Measurements from ENCODE around the gene CEP164.
A peak's percentile ranks its signal among the peaks of the same experiment; 100 is the strongest.

Gene CEP164

DNA sequence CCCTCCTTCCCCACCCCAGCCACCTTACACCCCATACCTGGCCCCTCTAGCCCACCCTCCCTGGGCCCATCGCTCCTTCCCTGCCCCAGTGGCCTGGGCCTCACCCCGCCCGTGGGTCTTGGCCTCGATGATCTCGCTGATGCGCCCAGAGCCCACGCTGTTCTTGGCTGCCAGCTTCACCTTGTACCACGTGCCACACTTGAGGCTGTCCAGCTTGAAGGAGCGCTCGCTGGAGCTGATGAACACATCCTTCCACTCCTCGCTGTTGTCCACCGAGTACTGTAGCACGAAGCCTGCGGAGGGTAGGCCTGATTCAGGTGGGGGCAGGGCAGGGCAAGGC, 110.1 kb downstream of the CEP164 start:
- DNase-seq (ENCODE audit: low spot score) = no peak
- no CpG with 5 or more reads among the region's 14 CpGs for WGBS, 2 donors (ENCODE audit: extremely low coverage in 2 of 2, insufficient read length in 2 of 2, insufficient replicate concordance in 1 of 2)
- Histone ChIP-seq H3K4ac (ENCODE audit: low read length) (no peak overlapping the region), H3K9me3 (replicated peaks in 1 of 2; ENCODE audit: control insufficient read depth in 2 of 2, insufficient read depth in 1 of 2, low read depth in 1 of 2, low read length in 2 of 2) (peaks cover 0 to 2% of the 10 kb centered on the region in 2 donors), H3K4me3 (ENCODE audit: low read length in 2 of 2) (peak overlapping the region in 1 of 2 donors; percentile 5), H3K14ac (ENCODE audit: low read length) (peak overlapping the region; percentile 50), H4K91ac (ENCODE audit: low read depth, low read length, poor library complexity) (no peak overlapping the region), H2BK12ac (ENCODE audit: low read length) (no peak overlapping the region), H3K4me2 (ENCODE audit: insufficient read depth, low read length, poor library complexity, severe bottlenecking) (no peak overlapping the region), H3K18ac (ENCODE audit: low read length) (peak overlapping the region; percentile 51), H3K4me1 (ENCODE audit: control insufficient read depth in 2 of 2, insufficient read depth in 1 of 2, low read depth in 1 of 2, low read length in 2 of 2) (peaks cover 0 to 6% of the 10 kb centered on the region in 2 donors), H2BK5ac (ENCODE audit: low read length) (peak overlapping the region; percentile 19), H2AK5ac (ENCODE audit: low read depth, low read length) (peak overlapping the region; percentile 35), H2BK120ac (ENCODE audit: low read depth, low read length) (no peak overlapping the region), H3K9ac (ENCODE audit: low read depth, low read length, poor library complexity) (peak overlapping the region; percentile 24), H2AFZ (ENCODE audit: low read length) (no peak overlapping the region), H3K27ac (replicated peaks; ENCODE audit: low read length) (no peak overlapping the region), H2BK15ac (ENCODE audit: low read length) (peak overlapping the region; percentile 40), H3K23ac (ENCODE audit: low read depth, low read length, poor library complexity) (peak overlapping the region; percentile 8), H4K8ac (ENCODE audit: low read depth, low read length) (no peak overlapping the region), H3K36me3 (replicated peaks in 1 of 2; ENCODE audit: control insufficient read depth in 2 of 2, insufficient read depth in 2 of 2, low read length in 2 of 2) (no peaks in the 10 kb centered on the region), H3K79me1 (ENCODE audit: low read depth, low read length) (no peaks in the 10 kb centered on the region), H3K27me3 (ENCODE audit: control insufficient read depth in 3 of 3, insufficient read depth in 3 of 3, low read depth in 1 of 3, low read length in 3 of 3) (peaks cover 0 to 43% (median 5%) of the 10 kb centered on the region in 3 experiments)

DNA sequence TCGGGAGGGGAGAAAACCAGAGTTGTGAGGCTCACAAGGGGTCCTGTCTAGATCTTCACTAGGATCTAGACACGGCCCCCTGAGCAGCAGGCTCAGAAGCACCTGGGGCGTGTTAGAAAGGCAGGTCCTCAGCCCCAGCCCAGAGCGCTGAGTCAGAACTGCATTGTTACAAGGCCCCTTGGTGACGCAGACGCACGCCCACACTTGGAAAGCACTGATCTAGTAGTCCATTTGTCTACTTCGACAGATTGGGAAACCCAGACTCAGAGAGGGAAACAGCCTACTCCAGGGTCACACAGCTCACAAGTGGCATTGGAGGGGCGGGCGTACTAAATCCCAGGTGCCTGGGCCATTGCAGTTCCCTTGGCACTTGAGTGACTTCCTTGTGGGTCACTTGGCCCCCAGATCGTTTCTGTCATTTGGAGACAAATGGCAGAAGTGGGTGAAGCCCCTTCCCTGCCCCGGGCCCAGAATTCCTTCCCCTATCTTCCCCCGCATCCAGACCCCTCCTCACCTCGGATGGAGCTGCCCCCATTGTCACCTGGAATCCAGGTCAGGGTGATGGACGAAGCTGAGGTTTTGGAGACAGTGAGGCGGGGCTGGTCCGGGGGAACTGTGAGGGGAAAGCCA, 110.8 kb downstream of the CEP164 start:
- H4K8ac ChIP-seq (ENCODE audit: low read depth, low read length) = no peak overlapping the region
- no peak overlapping the region for H2BK12ac ChIP-seq (ENCODE audit: low read length)
- peak overlapping the region; percentile 72 for H2AK5ac ChIP-seq (ENCODE audit: low read depth, low read length)
- no CpG with 5 or more reads among the region's 17 CpGs for WGBS, 2 donors (ENCODE audit: extremely low coverage in 2 of 2, insufficient read length in 2 of 2, insufficient replicate concordance in 1 of 2)
- no peak overlapping the region for H3K27ac ChIP-seq (replicated peaks; ENCODE audit: low read length)
- peak overlapping the region; percentile 19 for H2BK15ac ChIP-seq (ENCODE audit: low read length)
- H3K79me1 ChIP-seq (ENCODE audit: low read depth, low read length) = no peaks in the 10 kb centered on the region
- H3K36me3 ChIP-seq (replicated peaks in 1 of 2; ENCODE audit: control insufficient read depth in 2 of 2, insufficient read depth in 2 of 2, low read length in 2 of 2) = no peaks in the 10 kb centered on the region
- peaks cover 0 to 6% of the 10 kb centered on the region in 2 donors for H3K4me1 ChIP-seq (ENCODE audit: control insufficient read depth in 2 of 2, insufficient read depth in 1 of 2, low read depth in 1 of 2, low read length in 2 of 2)
- H2AFZ ChIP-seq (ENCODE audit: low read length) = no peak overlapping the region
- no peak overlapping the region for H3K14ac ChIP-seq (ENCODE audit: low read length)
- peaks cover 0 to 2% of the 10 kb centered on the region in 2 donors for H3K9me3 ChIP-seq (replicated peaks in 1 of 2; ENCODE audit: control insufficient read depth in 2 of 2, insufficient read depth in 1 of 2, low read depth in 1 of 2, low read length in 2 of 2)
- no peak overlapping the region for H3K18ac ChIP-seq (ENCODE audit: low read length)
- H3K27me3 ChIP-seq (ENCODE audit: control insufficient read depth in 3 of 3, insufficient read depth in 3 of 3, low read depth in 1 of 3, low read length in 3 of 3) = peaks cover 0 to 47% (median 4%) of the 10 kb centered on the region in 3 experiments
- H4K91ac ChIP-seq (ENCODE audit: low read depth, low read length, poor library complexity) = no peak overlapping the region
- H3K23ac ChIP-seq (ENCODE audit: low read depth, low read length, poor library complexity) = no peak overlapping the region
- H3K4me2 ChIP-seq (ENCODE audit: insufficient read depth, low read length, poor library complexity, severe bottlenecking) = no peak overlapping the region
- no peak for DNase-seq (ENCODE audit: low spot score)
- H3K4ac ChIP-seq (ENCODE audit: low read length) = no peak overlapping the region
- H3K4me3 ChIP-seq (ENCODE audit: low read length in 2 of 2) = no peak overlapping the region
- H2BK120ac ChIP-seq (ENCODE audit: low read depth, low read length) = peak overlapping the region; percentile 25
- H2BK5ac ChIP-seq (ENCODE audit: low read length) = peak overlapping the region; percentile 19
- no peak overlapping the region for H3K9ac ChIP-seq (ENCODE audit: low read depth, low read length, poor library complexity)

- no peaks in the 10 kb centered on the region for H3K36me3 ChIP-seq (replicated peaks in 1 of 2; ENCODE audit: control insufficient read depth in 2 of 2, insufficient read depth in 2 of 2, low read length in 2 of 2)
- H3K4me3 ChIP-seq (ENCODE audit: low read length in 2 of 2) = no peak overlapping the region
- no peaks in the 10 kb centered on the region for H3K79me1 ChIP-seq (ENCODE audit: low read depth, low read length)
- H3K9ac ChIP-seq (ENCODE audit: low read depth, low read length, poor library complexity) = no peak overlapping the region
- H2AFZ ChIP-seq (ENCODE audit: low read length) = no peak overlapping the region
- H3K4ac ChIP-seq (ENCODE audit: low read length) = no peak overlapping the region
- H4K91ac ChIP-seq (ENCODE audit: low read depth, low read length, poor library complexity) = no peak overlapping the region
- H3K27me3 ChIP-seq (ENCODE audit: control insufficient read depth in 3 of 3, insufficient read depth in 3 of 3, low read depth in 1 of 3, low read length in 3 of 3) = peaks cover 0 to 52% (median 6%) of the 10 kb centered on the region in 3 experiments
- H3K23ac ChIP-seq (ENCODE audit: low read depth, low read length, poor library complexity) = no peak overlapping the region
- no peak overlapping the region for H3K18ac ChIP-seq (ENCODE audit: low read length)
- no peak for DNase-seq (ENCODE audit: low spot score)
- H2BK5ac ChIP-seq (ENCODE audit: low read length) = no peak overlapping the region
- H3K4me1 ChIP-seq (ENCODE audit: control insufficient read depth in 2 of 2, insufficient read depth in 1 of 2, low read depth in 1 of 2, low read length in 2 of 2) = peaks cover 6 to 11% of the 10 kb centered on the region in 2 donors
- H3K14ac ChIP-seq (ENCODE audit: low read length) = no peak overlapping the region
- H2BK120ac ChIP-seq (ENCODE audit: low read depth, low read length) = no peak overlapping the region
- no peak overlapping the region for H2BK12ac ChIP-seq (ENCODE audit: low read length)
- H3K27ac ChIP-seq (replicated peaks; ENCODE audit: low read length) = no peak overlapping the region
- H2AK5ac ChIP-seq (ENCODE audit: low read depth, low read length) = peak overlapping the region; percentile 72
- no peak overlapping the region for H3K4me2 ChIP-seq (ENCODE audit: insufficient read depth, low read length, poor library complexity, severe bottlenecking)
- peaks cover 0 to 2% of the 10 kb centered on the region in 2 donors for H3K9me3 ChIP-seq (replicated peaks in 1 of 2; ENCODE audit: control insufficient read depth in 2 of 2, insufficient read depth in 1 of 2, low read depth in 1 of 2, low read length in 2 of 2)
- peak overlapping the region; percentile 19 for H2BK15ac ChIP-seq (ENCODE audit: low read length)
- WGBS, 2 donors (ENCODE audit: extremely low coverage in 2 of 2, insufficient read length in 2 of 2, insufficient replicate concordance in 1 of 2) = no CpG with 5 or more reads among the region's 13 CpGs
- H4K8ac ChIP-seq (ENCODE audit: low read depth, low read length) = no peak overlapping the region
Observed at GRCh38 chr11:117439256-117439655, 111.6 kb downstream of the CEP164 start.

DNA sequence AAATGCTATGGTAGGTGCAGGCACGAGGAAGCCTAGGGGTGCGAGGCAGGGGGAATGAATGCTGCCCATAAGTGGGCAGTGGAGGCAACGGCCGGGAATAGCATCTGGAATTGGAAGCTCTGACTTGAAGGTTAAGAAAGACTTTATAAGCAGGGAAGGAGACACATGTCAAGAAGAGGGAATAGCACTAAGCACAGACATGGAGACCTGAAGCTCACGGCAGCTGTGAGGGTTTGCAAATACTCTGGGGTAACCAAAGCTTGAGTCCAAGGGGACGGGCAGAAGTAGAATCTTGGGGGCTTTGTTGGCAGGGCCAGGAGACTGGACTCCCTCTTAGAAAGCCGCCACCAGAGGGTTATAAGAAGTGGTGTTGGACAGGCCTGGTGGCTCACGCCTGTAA, 112.6 kb downstream of the CEP164 start:
- Histone ChIP-seq H3K18ac (ENCODE audit: low read length) (no peak overlapping the region), H4K8ac (ENCODE audit: low read depth, low read length) (no peak overlapping the region), H3K36me3 (replicated peaks in 1 of 2; ENCODE audit: control insufficient read depth in 2 of 2, insufficient read depth in 2 of 2, low read length in 2 of 2) (no peaks in the 10 kb centered on the region), H2BK5ac (ENCODE audit: low read length) (no peak overlapping the region), H3K23ac (ENCODE audit: low read depth, low read length, poor library complexity) (no peak overlapping the region), H3K4me3 (ENCODE audit: low read length in 2 of 2) (no peak overlapping the region), H2BK12ac (ENCODE audit: low read length) (no peak overlapping the region), H3K79me1 (ENCODE audit: low read depth, low read length) (no peaks in the 10 kb centered on the region), H3K4me2 (ENCODE audit: insufficient read depth, low read length, poor library complexity, severe bottlenecking) (no peak overlapping the region), H3K9ac (ENCODE audit: low read depth, low read length, poor library complexity) (no peak overlapping the region), H3K27me3 (ENCODE audit: control insufficient read depth in 3 of 3, insufficient read depth in 3 of 3, low read depth in 1 of 3, low read length in 3 of 3) (peaks cover 0 to 57% (median 7%) of the 10 kb centered on the region in 3 experiments), H3K4ac (ENCODE audit: low read length) (no peak overlapping the region), H2AFZ (ENCODE audit: low read length) (no peak overlapping the region), H3K14ac (ENCODE audit: low read length) (no peak overlapping the region), H3K4me1 (ENCODE audit: control insufficient read depth in 2 of 2, insufficient read depth in 1 of 2, low read depth in 1 of 2, low read length in 2 of 2) (peaks cover 11 to 14% of the 10 kb centered on the region in 2 donors), H2AK5ac (ENCODE audit: low read depth, low read length) (no peak overlapping the region), H2BK120ac (ENCODE audit: low read depth, low read length) (no peak overlapping the region), H3K27ac (replicated peaks; ENCODE audit: low read length) (no peak overlapping the region), H4K91ac (ENCODE audit: low read depth, low read length, poor library complexity) (no peak overlapping the region), H2BK15ac (ENCODE audit: low read length) (no peak overlapping the region), H3K9me3 (replicated peaks in 1 of 2; ENCODE audit: control insufficient read depth in 2 of 2, insufficient read depth in 1 of 2, low read depth in 1 of 2, low read length in 2 of 2) (peaks cover 0 to 2% of the 10 kb centered on the region in 2 donors)
- WGBS, 2 donors (ENCODE audit: extremely low coverage in 2 of 2, insufficient read length in 2 of 2, insufficient replicate concordance in 1 of 2) = no CpG with 5 or more reads among the region's 8 CpGs
- DNase-seq (ENCODE audit: low spot score) = no peak
